HepG2 (cell line): ENCODE measurements around the gene RPL36. TPM values are rescaled to one million over a fixed set of nuclear protein-coding genes. Genes with fewer than 3 reads are reported as not detected.

ENCODE experiments used
- AGO2 ChIP-seq: fragments of 200-400 bp; formaldehyde crosslinking; optimal IDR thresholded peaks from 2 replicates; pipeline ENCODE3; 2017; ENCODE audit warnings: mild to moderate bottlenecking, low read depth, low read length, moderate library complexity
- FOSL2 ChIP-seq: sonication (generic); formaldehyde crosslinking; IDR thresholded peaks from 2 replicates; pipeline ENCODE4 v1.4.0; 2020; ENCODE audit warnings: missing genetic modification reagents
- HOXA9 ChIP-seq: sonication (generic); formaldehyde crosslinking; IDR thresholded peaks from 2 replicates; pipeline ENCODE4 v1.8.1; 2022; ENCODE audit warnings: missing genetic modification reagents, mild to moderate bottlenecking, moderate library complexity, borderline replicate concordance
- RAD51 ChIP-seq: fragments of 450-650 bp; IDR thresholded peaks from 2 replicates; pipeline ENCODE4 v1.6.1; 2016; ENCODE audit warnings: borderline replicate concordance
- RBM22 ChIP-seq: fragments of 200-400 bp; formaldehyde crosslinking; optimal IDR thresholded peaks from 2 replicates; pipeline ENCODE3; 2017; ENCODE audit warnings: mild to moderate bottlenecking, low read length, moderate library complexity
- RXRA ChIP-seq: sonication (generic); formaldehyde crosslinking; IDR thresholded peaks from 2 replicates; pipeline ENCODE4 v1.5.1; 2020; ENCODE audit warnings: missing genetic modification reagents
- SMARCC2 ChIP-seq: fragments of 450-650 bp; IDR thresholded peaks from 2 replicates; pipeline ENCODE4 v1.6.1; 2017; ENCODE audit warnings: antibody characterized with exemption, mild to moderate bottlenecking
- TAF1 ChIP-seq: sonication (generic); formaldehyde crosslinking; IDR thresholded peaks from 2 replicates; pipeline ENCODE4 v1.4.0; 2020; ENCODE audit warnings: missing genetic modification reagents
- ZSCAN25 ChIP-seq: sonication (generic); formaldehyde crosslinking; IDR thresholded peaks from 2 replicates; pipeline ENCODE4 v1.8.0; 2022; ENCODE audit warnings: mild to moderate bottlenecking, missing genetic modification reagents
- polyA plus RNA-seq, 8 experiments: library from polyadenylated mRNA; depleted of rRNA in 3 of 8; stranded (reverse) in 7 of 8; unstranded in 1 of 8; fragments of >200 nt; fragmentation: Illumina TruSeq in 4 of 8; extraction: Trizol in 4 of 8; gene quantifications; 2 replicates each; pipeline versions ENCODE4 v1.2.1 to v1.2.3, GENCODE V29; 2011 to 2016; ENCODE audit warnings: low read depth in 4 of 8, missing spikeins in 1 of 8, mixed read lengths in 1 of 8; ENCODE audit not compliant: insufficient read depth in 1 of 8
- total RNA-seq, 5 experiments: library from RNA; depleted of rRNA; stranded (reverse); fragments of >200 nt; fragmentation: Illumina TruSeq; extraction: Trizol; gene quantifications; 2 replicates each; pipeline ENCODE4 v1.2.3, GENCODE V29; 2016; ENCODE audit warnings: low read depth in 1 of 5
- TF ChIP-seq, protein P1 (sequence below): IDR thresholded peaks from 2 replicates; pipeline ENCODE4 v1.6.1; 2016; ENCODE audit warnings: low read depth, control low read depth
- TF ChIP-seq, protein P2 (sequence below): sonication (generic); formaldehyde crosslinking; IDR thresholded peaks from 2 replicates; pipeline ENCODE4 v1.5.1; 2020; ENCODE audit warnings: mild to moderate bottlenecking, missing genetic modification reagents, borderline replicate concordance

The RPL36 gene
- total and polyA plus RNA-seq, 2 of the 13 experiments (the other 11 are each of a cell fraction or from before 2014, with no cell fraction given) = 706 to 740 TPM

DNA sequence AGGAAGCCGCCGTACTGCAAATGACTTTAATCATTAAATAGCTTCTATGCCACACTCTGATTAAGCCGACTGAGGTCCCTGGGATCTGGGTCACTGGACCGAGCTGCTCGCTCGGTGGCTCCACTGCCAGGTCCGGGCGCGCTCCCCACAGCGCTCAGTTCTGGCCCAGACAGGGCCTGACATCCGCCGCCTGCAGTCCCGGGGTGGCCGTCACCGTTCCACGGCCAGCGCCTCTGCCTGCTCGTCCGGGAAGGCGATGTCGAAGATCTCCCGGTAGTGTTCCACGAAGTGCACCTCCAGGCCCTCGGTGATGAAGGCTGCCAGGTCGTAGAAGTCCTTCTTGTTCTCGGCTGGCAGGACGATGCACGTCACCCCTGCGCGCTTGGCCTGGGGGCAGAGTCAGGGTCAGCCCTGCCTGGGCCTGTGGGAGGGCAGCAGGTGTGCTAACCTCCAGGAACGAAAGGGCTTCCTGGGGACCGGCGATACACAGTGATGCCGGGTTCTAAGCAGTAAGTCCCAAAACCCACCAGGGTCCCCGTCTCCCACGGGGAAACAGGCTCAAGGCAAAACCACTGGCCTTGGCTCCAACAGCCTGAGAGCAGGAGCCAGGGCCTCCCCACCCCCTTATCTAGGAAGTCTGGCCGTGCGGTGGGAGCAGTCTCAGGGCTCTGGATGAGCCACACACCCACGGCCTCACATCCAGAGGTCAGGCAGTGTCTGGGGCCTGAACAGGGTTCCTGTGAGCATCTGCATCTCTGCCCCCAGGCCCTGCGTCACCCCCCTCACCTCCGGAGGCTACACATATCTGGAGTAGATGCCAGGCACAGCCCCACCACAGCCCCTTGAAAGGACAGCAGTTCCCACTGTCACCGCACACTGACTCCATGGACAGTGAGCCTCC lies 2.0 kb downstream of the RPL36 start (continued):
- TF ChIP-seq TAF1 (CRISPR knock-in tag) = peak; percentile 33; the same call in 1 of the 2 replicates
- TF ChIP-seq RXRA (CRISPR knock-in tag) = peak; percentile 14; the same call in 1 of the 2 replicates
- 0 out of 2 replicates have a peak, but pooled peaks have one; percentile 4 for TF ChIP-seq FOSL2 (CRISPR knock-in tag)
- TF ChIP-seq ZSCAN25 = peak; percentile 64; the same call in 1 of the 2 replicates
- TF ChIP-seq SMARCC2 = no peak
- peak; percentile 42 for TF ChIP-seq RBM22
- TF ChIP-seq AGO2 = peak; percentile 96
- TF ChIP-seq HOXA9 = 0 out of 2 replicates have a peak, but pooled peaks have one; percentile 6
- TF ChIP-seq, protein P1, sequence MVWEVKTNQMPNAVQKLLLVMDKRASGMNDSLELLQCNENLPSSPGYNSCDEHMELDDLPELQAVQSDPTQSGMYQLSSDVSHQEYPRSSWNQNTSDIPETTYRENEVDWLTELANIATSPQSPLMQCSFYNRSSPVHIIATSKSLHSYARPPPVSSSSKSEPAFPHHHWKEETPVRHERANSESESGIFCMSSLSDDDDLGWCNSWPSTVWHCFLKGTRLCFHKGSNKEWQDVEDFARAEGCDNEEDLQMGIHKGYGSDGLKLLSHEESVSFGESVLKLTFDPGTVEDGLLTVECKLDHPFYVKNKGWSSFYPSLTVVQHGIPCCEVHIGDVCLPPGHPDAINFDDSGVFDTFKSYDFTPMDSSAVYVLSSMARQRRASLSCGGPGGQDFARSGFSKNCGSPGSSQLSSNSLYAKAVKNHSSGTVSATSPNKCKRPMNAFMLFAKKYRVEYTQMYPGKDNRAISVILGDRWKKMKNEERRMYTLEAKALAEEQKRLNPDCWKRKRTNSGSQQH (CRISPR knock-in tag) = 0 out of 2 replicates have a peak, but pooled peaks have one; percentile 61
- TF ChIP-seq, protein P2, sequence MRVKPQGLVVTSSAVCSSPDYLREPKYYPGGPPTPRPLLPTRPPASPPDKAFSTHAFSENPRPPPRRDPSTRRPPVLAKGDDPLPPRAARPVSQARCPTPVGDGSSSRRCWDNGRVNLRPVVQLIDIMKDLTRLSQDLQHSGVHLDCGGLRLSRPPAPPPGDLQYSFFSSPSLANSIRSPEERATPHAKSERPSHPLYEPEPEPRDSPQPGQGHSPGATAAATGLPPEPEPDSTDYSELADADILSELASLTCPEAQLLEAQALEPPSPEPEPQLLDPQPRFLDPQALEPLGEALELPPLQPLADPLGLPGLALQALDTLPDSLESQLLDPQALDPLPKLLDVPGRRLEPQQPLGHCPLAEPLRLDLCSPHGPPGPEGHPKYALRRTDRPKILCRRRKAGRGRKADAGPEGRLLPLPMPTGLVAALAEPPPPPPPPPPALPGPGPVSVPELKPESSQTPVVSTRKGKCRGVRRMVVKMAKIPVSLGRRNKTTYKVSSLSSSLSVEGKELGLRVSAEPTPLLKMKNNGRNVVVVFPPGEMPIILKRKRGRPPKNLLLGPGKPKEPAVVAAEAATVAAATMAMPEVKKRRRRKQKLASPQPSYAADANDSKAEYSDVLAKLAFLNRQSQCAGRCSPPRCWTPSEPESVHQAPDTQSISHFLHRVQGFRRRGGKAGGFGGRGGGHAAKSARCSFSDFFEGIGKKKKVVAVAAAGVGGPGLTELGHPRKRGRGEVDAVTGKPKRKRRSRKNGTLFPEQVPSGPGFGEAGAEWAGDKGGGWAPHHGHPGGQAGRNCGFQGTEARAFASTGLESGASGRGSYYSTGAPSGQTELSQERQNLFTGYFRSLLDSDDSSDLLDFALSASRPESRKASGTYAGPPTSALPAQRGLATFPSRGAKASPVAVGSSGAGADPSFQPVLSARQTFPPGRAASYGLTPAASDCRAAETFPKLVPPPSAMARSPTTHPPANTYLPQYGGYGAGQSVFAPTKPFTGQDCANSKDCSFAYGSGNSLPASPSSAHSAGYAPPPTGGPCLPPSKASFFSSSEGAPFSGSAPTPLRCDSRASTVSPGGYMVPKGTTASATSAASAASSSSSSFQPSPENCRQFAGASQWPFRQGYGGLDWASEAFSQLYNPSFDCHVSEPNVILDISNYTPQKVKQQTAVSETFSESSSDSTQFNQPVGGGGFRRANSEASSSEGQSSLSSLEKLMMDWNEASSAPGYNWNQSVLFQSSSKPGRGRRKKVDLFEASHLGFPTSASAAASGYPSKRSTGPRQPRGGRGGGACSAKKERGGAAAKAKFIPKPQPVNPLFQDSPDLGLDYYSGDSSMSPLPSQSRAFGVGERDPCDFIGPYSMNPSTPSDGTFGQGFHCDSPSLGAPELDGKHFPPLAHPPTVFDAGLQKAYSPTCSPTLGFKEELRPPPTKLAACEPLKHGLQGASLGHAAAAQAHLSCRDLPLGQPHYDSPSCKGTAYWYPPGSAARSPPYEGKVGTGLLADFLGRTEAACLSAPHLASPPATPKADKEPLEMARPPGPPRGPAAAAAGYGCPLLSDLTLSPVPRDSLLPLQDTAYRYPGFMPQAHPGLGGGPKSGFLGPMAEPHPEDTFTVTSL (CRISPR knock-in tag) = 0 out of 2 replicates have a peak, but pooled peaks have one; percentile 2
- no peak for TF ChIP-seq RAD51
